ENCODE data around the gene BCL11A. TPM values are rescaled to one million over a fixed set of nuclear protein-coding genes. Genes with fewer than 3 reads are reported as not detected.
A peak's percentile ranks its signal among the peaks of the same experiment; 100 is the strongest.

Gene BCL11A
- polyA plus RNA-seq, 3 donors: 8.7 to 15.6 (median 11.1) TPM

GRCh38 chr2:60459851-60460250 is 93.6 kb downstream of the BCL11A start:
- Histone ChIP-seq H2AFZ (ENCODE audit: insufficient read depth, low read depth, low read length, poor library complexity, severe bottlenecking) (no peak overlapping the region), H3K79me2 (ENCODE audit: insufficient read depth, low read length) (peaks cover 35% of the 10 kb centered on the region), H3K9ac (ENCODE audit: insufficient read depth, low read length, poor library complexity, severe bottlenecking) (no peak overlapping the region), H3K27me3 (ENCODE audit: control insufficient read depth in 2 of 2, insufficient read depth in 2 of 2, low read length in 2 of 2) (no peaks in the 10 kb centered on the region), H3K4me3 (replicated peaks in 1 of 3; ENCODE audit: low read depth in 2 of 3, low read length in 3 of 3) (peak overlapping the region in 1 of 3 experiments; percentile 41), H3K4me1 (ENCODE audit: control insufficient read depth in 1 of 2, insufficient read depth in 2 of 2, low read length in 2 of 2) (peaks cover 17 to 25% of the 10 kb centered on the region in 2 donors), H3K27ac (ENCODE audit: low read depth in 1 of 2, low read length in 2 of 2) (peak overlapping the region; percentile 16 to 62), H4K20me1 (ENCODE audit: insufficient read depth, low read length) (no peaks in the 10 kb centered on the region), H3K36me3 (replicated peaks in 1 of 2; ENCODE audit: control insufficient read depth in 1 of 2, insufficient read depth in 2 of 2, low read length in 2 of 2) (peaks cover 17 to 19% of the 10 kb centered on the region in 2 donors), H3K4me2 (replicated peaks; ENCODE audit: extremely low read depth, low read length, poor library complexity, severe bottlenecking) (peak overlapping the region; percentile 64), H3K9me3 (replicated peaks in 1 of 2; ENCODE audit: control insufficient read depth in 1 of 2, insufficient read depth in 1 of 2, low read length in 2 of 2) (peaks cover 0 to 2% of the 10 kb centered on the region in 2 donors)
- no peaks in the 10 kb centered on the region for H3K27me3 Mint-ChIP-seq (ENCODE audit: low read depth in 3 of 3)
- no CpG with 5 or more reads among the region's 5 CpGs for WGBS (ENCODE audit: insufficient coverage)
- intact Hi-C loops (cut with micrococcal nuclease): no loop called here
- H3K9me3 Mint-ChIP-seq: peaks cover 2 to 6% (median 5%) of the 10 kb centered on the region in 7 donors
- H3K4me1 Mint-ChIP-seq: peaks cover 26% of the 10 kb centered on the region
- peaks cover 19 to 32% of the 10 kb centered on the region in 2 donors for H3K36me3 Mint-ChIP-seq
- TF ChIP-seq CTCF (IDR thresholded peaks at IDR 0.05): no peak
- peak; percentile 40 to 65 (median 57) for DNase-seq
- peak overlapping the region; percentile 28 to 84 (median 75) for H3K27ac Mint-ChIP-seq
- peak overlapping the region in 1 of 2 donors; percentile 79 for H3K4me3 Mint-ChIP-seq

DNA sequence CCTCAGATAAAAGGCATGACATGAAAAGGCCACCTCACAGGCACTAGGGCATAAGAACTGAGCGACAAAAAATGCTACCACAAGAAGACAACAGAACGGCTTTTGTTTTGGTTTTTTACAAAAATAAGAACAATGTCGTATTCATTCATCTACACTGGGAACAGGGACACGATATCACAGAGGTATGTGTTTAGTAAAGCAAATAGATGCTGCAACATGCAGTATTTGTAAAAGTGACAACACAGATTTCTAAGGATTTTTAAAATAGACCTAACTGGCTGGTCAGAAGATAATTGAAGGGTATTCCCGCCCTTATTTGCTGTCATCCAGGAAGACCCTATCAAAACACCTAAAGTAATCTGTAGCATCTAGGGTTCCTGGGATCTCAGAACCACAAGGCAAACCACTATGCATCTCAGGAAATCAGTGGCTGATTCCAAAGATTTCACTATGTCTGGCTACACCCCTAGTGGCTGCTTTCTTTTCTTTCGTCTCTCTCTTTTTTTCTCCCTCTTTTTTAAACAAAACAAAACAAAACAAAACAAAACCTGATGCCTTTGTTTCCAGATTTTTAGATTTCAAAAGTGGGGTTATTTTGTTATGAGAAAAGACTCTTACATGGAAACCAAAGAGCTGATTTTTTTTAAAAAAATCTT is 97.2 kb downstream of the BCL11A start:
- H3K4me3 Mint-ChIP-seq: no peak overlapping the region
- Histone ChIP-seq H3K4me3 (replicated peaks in 1 of 3; ENCODE audit: low read depth in 2 of 3, low read length in 3 of 3) (no peak overlapping the region), H3K4me1 (ENCODE audit: control insufficient read depth in 1 of 2, insufficient read depth in 2 of 2, low read length in 2 of 2) (peaks cover 11 to 26% of the 10 kb centered on the region in 2 donors), H3K27me3 (ENCODE audit: control insufficient read depth in 2 of 2, insufficient read depth in 2 of 2, low read length in 2 of 2) (no peaks in the 10 kb centered on the region), H3K27ac (ENCODE audit: low read depth in 1 of 2, low read length in 2 of 2) (no peak overlapping the region), H3K4me2 (replicated peaks; ENCODE audit: extremely low read depth, low read length, poor library complexity, severe bottlenecking) (no peak overlapping the region), H3K9me3 (replicated peaks in 1 of 2; ENCODE audit: control insufficient read depth in 1 of 2, insufficient read depth in 1 of 2, low read length in 2 of 2) (peaks cover 0 to under 1% of the 10 kb centered on the region in 2 donors), H2AFZ (ENCODE audit: insufficient read depth, low read depth, low read length, poor library complexity, severe bottlenecking) (no peak overlapping the region), H3K79me2 (ENCODE audit: insufficient read depth, low read length) (peaks cover 30% of the 10 kb centered on the region), H3K36me3 (replicated peaks in 1 of 2; ENCODE audit: control insufficient read depth in 1 of 2, insufficient read depth in 2 of 2, low read length in 2 of 2) (peaks cover 9% of the 10 kb centered on the region in 2 donors), H4K20me1 (ENCODE audit: insufficient read depth, low read length) (no peaks in the 10 kb centered on the region), H3K9ac (ENCODE audit: insufficient read depth, low read length, poor library complexity, severe bottlenecking) (no peak overlapping the region)
- peak overlapping the region in 2 of 7 donors; percentile 34 to 77 for H3K27ac Mint-ChIP-seq
- intact Hi-C loops (cut with micrococcal nuclease): no loop called here
- 100% methylated on average over 1 of the region's 6 CpGs for WGBS (ENCODE audit: insufficient coverage)
- peaks cover 17 to 22% of the 10 kb centered on the region in 2 donors for H3K36me3 Mint-ChIP-seq
- no peak for DNase-seq
- H3K27me3 Mint-ChIP-seq (ENCODE audit: low read depth in 3 of 3): no peaks in the 10 kb centered on the region
- no peak for TF ChIP-seq CTCF (IDR thresholded peaks at IDR 0.05)
- H3K4me1 Mint-ChIP-seq: peaks cover 19% of the 10 kb centered on the region
- peaks cover 0 to 3% (median 2%) of the 10 kb centered on the region in 7 donors for H3K9me3 Mint-ChIP-seq
